ENCODE data around the gene KRT3. TPM values are rescaled to one million over a fixed set of nuclear protein-coding genes. Genes with fewer than 3 reads are reported as not detected.

KRT3 gene
- total RNA-seq, 1 donor: not detected

DNA sequence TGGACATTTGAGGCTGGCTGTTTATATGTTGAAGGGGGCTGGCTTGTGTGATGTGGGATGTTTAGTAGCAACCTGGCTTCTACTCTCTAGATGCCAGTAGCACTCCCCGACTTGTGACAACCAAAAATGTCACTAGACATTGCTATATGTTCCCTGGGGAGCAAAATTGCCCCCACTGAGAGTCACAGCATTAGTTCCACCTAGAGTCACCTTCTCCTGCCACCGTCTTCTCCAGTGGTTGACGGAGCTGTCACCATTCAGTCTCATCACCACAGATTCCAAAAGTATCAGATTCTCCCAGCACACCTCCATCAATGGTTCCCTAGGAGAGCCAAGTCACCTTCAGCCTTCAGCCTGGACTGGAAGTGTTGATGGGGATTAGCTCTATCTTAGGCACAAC is 11.0 kb downstream of the KRT3 start:
- Histone ChIP-seq H3K27me3 (ENCODE audit: insufficient read depth, low read length) (peaks cover 56% of the 10 kb centered on the region), H4K20me1 (ENCODE audit: insufficient read depth, low read length) (no peaks in the 10 kb centered on the region), H3K4me3 (ENCODE audit: insufficient read depth, low read length) (no peak overlapping the region), H3K4me2 (ENCODE audit: insufficient read depth, low read length) (no peak overlapping the region), H3K4me1 (ENCODE audit: insufficient read depth, low read length) (no peaks in the 10 kb centered on the region), H3K79me2 (ENCODE audit: insufficient read depth, low read length) (no peaks in the 10 kb centered on the region), H2AFZ (ENCODE audit: low read length) (no peak overlapping the region), H3K9me3 (ENCODE audit: low read depth, low read length) (no peaks in the 10 kb centered on the region), H3K36me3 (ENCODE audit: insufficient read depth, low read length) (no peaks in the 10 kb centered on the region), H3K27ac (ENCODE audit: low read depth, low read length) (no peak overlapping the region)
- TF ChIP-seq, protein P1, sequence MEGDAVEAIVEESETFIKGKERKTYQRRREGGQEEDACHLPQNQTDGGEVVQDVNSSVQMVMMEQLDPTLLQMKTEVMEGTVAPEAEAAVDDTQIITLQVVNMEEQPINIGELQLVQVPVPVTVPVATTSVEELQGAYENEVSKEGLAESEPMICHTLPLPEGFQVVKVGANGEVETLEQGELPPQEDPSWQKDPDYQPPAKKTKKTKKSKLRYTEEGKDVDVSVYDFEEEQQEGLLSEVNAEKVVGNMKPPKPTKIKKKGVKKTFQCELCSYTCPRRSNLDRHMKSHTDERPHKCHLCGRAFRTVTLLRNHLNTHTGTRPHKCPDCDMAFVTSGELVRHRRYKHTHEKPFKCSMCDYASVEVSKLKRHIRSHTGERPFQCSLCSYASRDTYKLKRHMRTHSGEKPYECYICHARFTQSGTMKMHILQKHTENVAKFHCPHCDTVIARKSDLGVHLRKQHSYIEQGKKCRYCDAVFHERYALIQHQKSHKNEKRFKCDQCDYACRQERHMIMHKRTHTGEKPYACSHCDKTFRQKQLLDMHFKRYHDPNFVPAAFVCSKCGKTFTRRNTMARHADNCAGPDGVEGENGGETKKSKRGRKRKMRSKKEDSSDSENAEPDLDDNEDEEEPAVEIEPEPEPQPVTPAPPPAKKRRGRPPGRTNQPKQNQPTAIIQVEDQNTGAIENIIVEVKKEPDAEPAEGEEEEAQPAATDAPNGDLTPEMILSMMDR (IDR thresholded peaks at IDR 0.05; ENCODE audit: extremely low read depth, low read depth, low read length): no peak
- no peak for DNase-seq (ENCODE audit: insufficient read length, low spot score, missing footprints)

GRCh38 chr12:52783563-52784316 is 12.2 kb downstream of the KRT3 start:
- Histone ChIP-seq H3K4me1 (ENCODE audit: insufficient read depth, low read length) (no peaks in the 10 kb centered on the region), H3K9me3 (ENCODE audit: low read depth, low read length) (no peaks in the 10 kb centered on the region), H3K4me3 (ENCODE audit: insufficient read depth, low read length) (no peak overlapping the region), H4K20me1 (ENCODE audit: insufficient read depth, low read length) (no peaks in the 10 kb centered on the region), H3K36me3 (ENCODE audit: insufficient read depth, low read length) (no peaks in the 10 kb centered on the region), H3K27ac (ENCODE audit: low read depth, low read length) (no peak overlapping the region), H3K27me3 (ENCODE audit: insufficient read depth, low read length) (peaks cover 50% of the 10 kb centered on the region), H3K79me2 (ENCODE audit: insufficient read depth, low read length) (no peaks in the 10 kb centered on the region), H3K4me2 (ENCODE audit: insufficient read depth, low read length) (no peak overlapping the region), H2AFZ (ENCODE audit: low read length) (no peak overlapping the region)
- no peak for DNase-seq (ENCODE audit: insufficient read length, low spot score, missing footprints)
- TF ChIP-seq, protein P1 (IDR thresholded peaks at IDR 0.05; ENCODE audit: extremely low read depth, low read depth, low read length): no peak

GRCh38 chr12:52782502-52782901 is 13.4 kb downstream of the KRT3 start:
- H3K79me2 ChIP-seq (ENCODE audit: insufficient read depth, low read length): no peaks in the 10 kb centered on the region
- H3K9me3 ChIP-seq (ENCODE audit: low read depth, low read length): no peaks in the 10 kb centered on the region
- peaks cover 57% of the 10 kb centered on the region for H3K27me3 ChIP-seq (ENCODE audit: insufficient read depth, low read length)
- no peak overlapping the region for H3K4me2 ChIP-seq (ENCODE audit: insufficient read depth, low read length)
- no peak overlapping the region for H3K27ac ChIP-seq (ENCODE audit: low read depth, low read length)
- no peak overlapping the region for H2AFZ ChIP-seq (ENCODE audit: low read length)
- TF ChIP-seq, protein P1 (IDR thresholded peaks at IDR 0.05; ENCODE audit: extremely low read depth, low read depth, low read length): no peak
- no peaks in the 10 kb centered on the region for H3K36me3 ChIP-seq (ENCODE audit: insufficient read depth, low read length)
- H3K4me3 ChIP-seq (ENCODE audit: insufficient read depth, low read length): no peak overlapping the region
- no peaks in the 10 kb centered on the region for H3K4me1 ChIP-seq (ENCODE audit: insufficient read depth, low read length)
- no peaks in the 10 kb centered on the region for H4K20me1 ChIP-seq (ENCODE audit: insufficient read depth, low read length)
- DNase-seq (ENCODE audit: insufficient read length, low spot score, missing footprints): no peak

DNA sequence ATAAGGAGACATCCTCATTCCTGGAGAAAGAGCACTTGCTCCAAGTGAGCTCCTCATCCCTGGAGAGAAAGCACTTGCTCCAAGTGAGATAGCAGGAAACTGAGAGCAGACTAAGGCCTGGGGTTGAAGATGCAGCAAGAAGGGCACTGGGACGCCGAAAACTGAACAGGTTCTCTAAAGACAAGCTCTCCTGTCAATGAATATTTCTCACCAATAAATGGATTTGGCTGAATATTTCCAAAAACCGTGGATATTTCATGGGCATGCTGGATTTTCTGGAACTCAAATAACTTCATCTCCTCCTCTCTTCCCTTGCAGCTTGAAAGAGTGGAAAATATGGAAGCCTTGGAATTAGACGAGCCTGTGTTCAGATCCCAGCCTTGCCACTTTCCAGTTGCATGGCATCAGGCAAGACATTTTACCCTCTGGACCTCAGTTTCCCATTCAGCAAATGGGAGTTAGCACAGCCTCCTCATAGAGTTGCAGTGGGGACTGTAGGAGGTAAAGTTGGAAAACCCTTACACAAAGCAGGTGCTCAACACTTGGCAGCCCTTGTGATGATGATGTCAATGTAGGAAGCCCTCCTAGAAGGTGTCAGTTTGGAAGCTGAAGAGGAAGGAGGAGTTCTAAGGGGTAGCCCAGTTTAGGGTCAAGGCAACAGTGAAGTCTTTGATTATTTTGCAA is 14.4 kb downstream of the KRT3 start:
- no peaks in the 10 kb centered on the region for H3K79me2 ChIP-seq (ENCODE audit: insufficient read depth, low read length)
- H3K4me3 ChIP-seq (ENCODE audit: insufficient read depth, low read length): no peak overlapping the region
- no peaks in the 10 kb centered on the region for H3K36me3 ChIP-seq (ENCODE audit: insufficient read depth, low read length)
- no peak overlapping the region for H3K4me2 ChIP-seq (ENCODE audit: insufficient read depth, low read length)
- no peaks in the 10 kb centered on the region for H4K20me1 ChIP-seq (ENCODE audit: insufficient read depth, low read length)
- DNase-seq (ENCODE audit: insufficient read length, low spot score, missing footprints): no peak
- no peaks in the 10 kb centered on the region for H3K9me3 ChIP-seq (ENCODE audit: low read depth, low read length)
- peaks cover 63% of the 10 kb centered on the region for H3K27me3 ChIP-seq (ENCODE audit: insufficient read depth, low read length)
- no peak overlapping the region for H2AFZ ChIP-seq (ENCODE audit: low read length)
- no peaks in the 10 kb centered on the region for H3K4me1 ChIP-seq (ENCODE audit: insufficient read depth, low read length)
- H3K27ac ChIP-seq (ENCODE audit: low read depth, low read length): no peak overlapping the region
- TF ChIP-seq, protein P1 (IDR thresholded peaks at IDR 0.05; ENCODE audit: extremely low read depth, low read depth, low read length): no peak

Measured in osteoblast (primary cell).